T-cell (primary cell): ENCODE data around the gene SH3PXD2B. TPM values are rescaled to one million over a fixed set of nuclear protein-coding genes. Genes with fewer than 3 reads are reported as not detected.

Source experiments
- ATAC-seq, 4 experiments: fragments of 200-7000 bp in 3 of 4; fragments of 150-1000 bp in 1 of 4; cut with Tn5 transposase; replicated peaks in 1 of 4; 1 replicate in 3 of 4; 2 replicates in 1 of 4; pipeline ENCODE4 v1.10.0; 2021; ENCODE audit warnings: moderate library complexity in 3 of 4, mild to moderate bottlenecking in 2 of 4, moderate number of reproducible peaks in 1 of 4
- CTCF ChIA-PET, 2 donors: fragments of 300-600 bp; sonication (Branson Sonifier 250); formaldehyde crosslinking; loops; one replicate each; lab custom pipeline; 2022; ENCODE audit warnings: antibody characterized with exemption in 2 of 2; lab: Charles Lee
- POLR2A ChIA-PET, 2 donors: fragments of 300-600 bp; sonication (Branson Sonifier 250); formaldehyde crosslinking; loops; one replicate each; lab custom pipeline; 2022; ENCODE audit warnings: antibody characterized with exemption in 2 of 2; lab: Charles Lee
- DNase-seq, 35 experiments: peaks; one replicate each; pipeline versions ENCODE4 v3.0.0 to v3.0.0-alpha.2; 2013 to 2023
- H3K27ac ChIP-seq: one replicate; pipeline ENCODE4 v1.5.1; 2013; ENCODE audit warnings: low read length
- H3K27me3 ChIP-seq, 2 experiments: replicated peaks in 1 of 2; 1 replicate in 1 of 2; 2 replicates in 1 of 2; pipeline versions ENCODE4 v1.6.1 to v1.7.0; 2013; ENCODE audit warnings: low read length in 1 of 2, mixed read lengths in 1 of 2; ENCODE audit not compliant: control insufficient read depth in 2 of 2, insufficient read depth in 2 of 2; ENCODE audit errors: extremely low read depth in 1 of 2
- H3K36me3 ChIP-seq, 2 donors: 1 replicate in 1 of 2; 2 replicates in 1 of 2; pipeline versions ENCODE4 v1.6.1 to v1.7.0; 2013; ENCODE audit warnings: low read length in 1 of 2; ENCODE audit not compliant: control insufficient read depth in 2 of 2, insufficient read depth in 1 of 2; ENCODE audit errors: extremely low read depth in 1 of 2
- H3K4me1 ChIP-seq, 2 experiments: 1 replicate in 1 of 2; 2 replicates in 1 of 2; pipeline versions ENCODE4 v1.6.1 to v1.7.0; 2013; ENCODE audit warnings: low read length in 2 of 2, mixed read lengths in 1 of 2; ENCODE audit not compliant: insufficient read depth in 2 of 2, control insufficient read depth in 1 of 2; ENCODE audit errors: extremely low read depth in 1 of 2
- H3K4me3 ChIP-seq, 2 donors: 1 replicate in 1 of 2; 2 replicates in 1 of 2; pipeline versions ENCODE4 v1.5.1 to v1.7.0; 2013; ENCODE audit warnings: mild to moderate bottlenecking in 2 of 2, low read length in 1 of 2, moderate library complexity in 1 of 2; ENCODE audit not compliant: control insufficient read depth in 1 of 2; ENCODE audit errors: extremely low read depth in 1 of 2
- H3K9me3 ChIP-seq: 2 replicates; pipeline ENCODE4 v1.7.0; 2013
- H3K27ac Mint-ChIP-seq, 2 donors: one replicate each; pipeline ENCODE4 v1.8.0; 2020 to 2021; ENCODE audit warnings: mild to moderate bottlenecking in 2 of 2, mixed read lengths in 2 of 2
- H3K27me3 Mint-ChIP-seq, 2 donors: one replicate each; pipeline ENCODE4 v1.8.0; 2021 to 2022; ENCODE audit warnings: mixed read lengths in 2 of 2
- H3K36me3 Mint-ChIP-seq: one replicate; pipeline ENCODE4 v1.8.0; 2021; ENCODE audit warnings: mixed read lengths
- H3K4me1 Mint-ChIP-seq, 3 donors: one replicate each; pipeline ENCODE4 v1.8.0; 2020 to 2022; ENCODE audit warnings: mixed read lengths in 3 of 3, mild to moderate bottlenecking in 1 of 3
- H3K4me3 Mint-ChIP-seq, 3 donors: one replicate each; pipeline ENCODE4 v1.8.0; 2020 to 2022; ENCODE audit warnings: mild to moderate bottlenecking in 3 of 3, mixed read lengths in 3 of 3, moderate library complexity in 3 of 3
- H3K9me3 Mint-ChIP-seq, 3 donors: one replicate each; pipeline ENCODE4 v1.8.0; 2020 to 2022; ENCODE audit warnings: mixed read lengths in 3 of 3
- WGBS: methylation state at CpG from one replicate; pipeline ENCODE4 v1.1.5; 2013; ENCODE audit warnings: missing lambda C conversion rate; ENCODE audit not compliant: insufficient coverage; 5-methylcytosine and 5-hydroxymethylcytosine counted together
- total RNA-seq, 35 experiments: library from RNA in 6 of 35; stranded (reverse) in 6 of 35; fragments of 120-200 nt in 1 of 35; gene quantifications; one replicate each; pipeline versions ENCODE4 v1.2.1 to v1.2.4 and lab custom pipeline; 2013 to 2026

Gene SH3PXD2B
- total RNA-seq, 5 donors from 2014 or later (not counting 1 experiment from before 2014, with no cell fraction given), result 0.15 to 0.69 (median 0.38) TPM

- ATAC-seq (no peak), DNase-seq (peak in 1 of 35 experiments; percentile 9)
- no peaks in the 10 kb centered on the region for H3K4me1 ChIP-seq
- POLR2A ChIA-PET, result no interaction called here
- peaks cover 0 to 3% (median 3%) of the 10 kb centered on the region in 3 donors for H3K9me3 Mint-ChIP-seq
- 82% methylated on average over 6 of the region's 14 CpGs for WGBS
- no peaks in the 10 kb centered on the region for H3K9me3 ChIP-seq
- H3K27me3 Mint-ChIP-seq, result peaks cover 8 to 10% of the 10 kb centered on the region in 2 donors
- H3K4me1 Mint-ChIP-seq, result no peaks in the 10 kb centered on the region
- CTCF ChIA-PET, result no interaction called here
- H3K36me3 Mint-ChIP-seq, result no peaks in the 10 kb centered on the region
- H3K27ac ChIP-seq, result no peak overlapping the region
- H3K36me3 ChIP-seq, result no peaks in the 10 kb centered on the region
- H3K4me3 ChIP-seq, result no peak overlapping the region
- no peak overlapping the region for H3K27ac Mint-ChIP-seq
- H3K4me3 Mint-ChIP-seq, result no peak overlapping the region
- H3K27me3 ChIP-seq, result peaks cover 0 to 23% of the 10 kb centered on the region in 2 experiments
Measured at GRCh38 chr5:172497591-172498255, 43.4 kb upstream of the SH3PXD2B start.

- H3K36me3 ChIP-seq, result no peaks in the 10 kb centered on the region
- no peak overlapping the region for H3K4me3 ChIP-seq
- H3K36me3 Mint-ChIP-seq, result no peaks in the 10 kb centered on the region
- WGBS, result 65% methylated on average over 12 of the region's 12 CpGs
- ChIA-PET POLR2A (no interaction called here), CTCF (no interaction called here)
- H3K4me3 Mint-ChIP-seq, result no peak overlapping the region
- H3K27me3 ChIP-seq, result peaks cover 0 to 26% of the 10 kb centered on the region in 2 experiments
- no peak for ATAC-seq
- no peak overlapping the region for H3K27ac ChIP-seq
- DNase-seq, result peak in 1 of 35 experiments; percentile 12
- H3K4me1 Mint-ChIP-seq, result no peaks in the 10 kb centered on the region
- peaks cover 0 to 3% (median 3%) of the 10 kb centered on the region in 3 donors for H3K9me3 Mint-ChIP-seq
- H3K27me3 Mint-ChIP-seq, result peaks cover 8 to 10% of the 10 kb centered on the region in 2 donors
- H3K27ac Mint-ChIP-seq, result no peak overlapping the region
- H3K9me3 ChIP-seq, result no peaks in the 10 kb centered on the region
- H3K4me1 ChIP-seq, result no peaks in the 10 kb centered on the region
Measured at GRCh38 chr5:172496671-172497371, 42.5 kb upstream of the SH3PXD2B start.

GRCh38 chr5:172494630-172495505 is 40.5 kb upstream of the SH3PXD2B start:
- POLR2A ChIA-PET, result no interaction called here
- peak in 1 of 35 experiments; percentile 19 for DNase-seq
- WGBS, result 66% methylated on average over 8 of the region's 9 CpGs

GRCh38 chr5:172493906-172494305 is 39.6 kb upstream of the SH3PXD2B start:
- H3K4me1 ChIP-seq, result no peaks in the 10 kb centered on the region
- no peak for ATAC-seq
- ChIA-PET CTCF (no interaction called here), POLR2A (interaction anchor here in 1 of 2 donors (0.6 kb wide), 1 partner anchor 123 kb away, joined by 3 read pairs; no protein-coding TSS in a partner anchor)
- no peak for DNase-seq
- no peak overlapping the region for H3K27ac ChIP-seq
- no peaks in the 10 kb centered on the region for H3K36me3 Mint-ChIP-seq
- peaks cover 0 to 3% (median 3%) of the 10 kb centered on the region in 3 donors for H3K9me3 Mint-ChIP-seq
- H3K27me3 ChIP-seq, result peaks cover 0 to 31% of the 10 kb centered on the region in 2 experiments
- no peak overlapping the region for H3K27ac Mint-ChIP-seq
- H3K36me3 ChIP-seq, result no peaks in the 10 kb centered on the region
- WGBS, result 100% methylated on average over 2 of the region's 3 CpGs
- H3K4me1 Mint-ChIP-seq, result no peaks in the 10 kb centered on the region
- H3K27me3 Mint-ChIP-seq, result peaks cover 8 to 10% of the 10 kb centered on the region in 2 donors
- no peak overlapping the region for H3K4me3 ChIP-seq
- no peak overlapping the region for H3K4me3 Mint-ChIP-seq
- no peaks in the 10 kb centered on the region for H3K9me3 ChIP-seq

More at GRCh38 chr5:172494630-172495505, 40.5 kb upstream of the SH3PXD2B start:
- no peak for ATAC-seq
- Mint-ChIP-seq H3K36me3 (no peaks in the 10 kb centered on the region), H3K27ac (no peak overlapping the region), H3K4me3 (no peak overlapping the region), H3K4me1 (no peaks in the 10 kb centered on the region), H3K9me3 (peaks cover 0 to 3% (median 3%) of the 10 kb centered on the region in 3 donors), H3K27me3 (peaks cover 8 to 10% of the 10 kb centered on the region in 2 donors)
- no peak overlapping the region for H3K4me3 ChIP-seq
- CTCF ChIA-PET, result no interaction called here
- H3K36me3 ChIP-seq, result no peaks in the 10 kb centered on the region
- H3K9me3 ChIP-seq, result no peaks in the 10 kb centered on the region
- peaks cover 0 to 27% of the 10 kb centered on the region in 2 experiments for H3K27me3 ChIP-seq
- no peak overlapping the region for H3K27ac ChIP-seq
- H3K4me1 ChIP-seq, result no peaks in the 10 kb centered on the region

- Mint-ChIP-seq H3K27ac (no peak overlapping the region), H3K4me1 (no peaks in the 10 kb centered on the region), H3K36me3 (no peaks in the 10 kb centered on the region), H3K4me3 (no peak overlapping the region), H3K27me3 (peaks cover 8 to 10% of the 10 kb centered on the region in 2 donors), H3K9me3 (peaks cover 0 to 3% (median 3%) of the 10 kb centered on the region in 3 donors)
- no peak overlapping the region for H3K27ac ChIP-seq
- ATAC-seq (no peak), DNase-seq (no peak)
- CTCF ChIA-PET, result no interaction called here
- POLR2A ChIA-PET, result interaction anchor here in 1 of 2 donors (0.6 kb wide), 1 partner anchor 124 kb away, joined by 3 read pairs; no protein-coding TSS in a partner anchor
- H3K4me3 ChIP-seq, result no peak overlapping the region
- H3K27me3 ChIP-seq, result peaks cover 0 to 32% of the 10 kb centered on the region in 2 experiments
- H3K9me3 ChIP-seq, result no peaks in the 10 kb centered on the region
- WGBS, result 93% methylated on average over 3 of the region's 11 CpGs
- no peaks in the 10 kb centered on the region for H3K4me1 ChIP-seq
- no peaks in the 10 kb centered on the region for H3K36me3 ChIP-seq
Measured at GRCh38 chr5:172493461-172493860, 39.1 kb upstream of the SH3PXD2B start.

GRCh38 chr5:172493002-172493401 is 38.7 kb upstream of the SH3PXD2B start:
- POLR2A ChIA-PET, result no interaction called here
- Mint-ChIP-seq H3K27me3 (peaks cover 8 to 13% of the 10 kb centered on the region in 2 donors), H3K36me3 (no peaks in the 10 kb centered on the region), H3K4me3 (no peak overlapping the region), H3K9me3 (peaks cover 0 to 3% (median 3%) of the 10 kb centered on the region in 3 donors), H3K4me1 (no peaks in the 10 kb centered on the region), H3K27ac (no peak overlapping the region)
- Histone ChIP-seq H3K4me3 (no peak overlapping the region), H3K27me3 (peaks cover 0 to 31% of the 10 kb centered on the region in 2 experiments), H3K36me3 (no peaks in the 10 kb centered on the region), H3K4me1 (no peaks in the 10 kb centered on the region), H3K9me3 (no peaks in the 10 kb centered on the region), H3K27ac (no peak overlapping the region)
- CTCF ChIA-PET, result no interaction called here
- DNase-seq (no peak), ATAC-seq (no peak)
- WGBS, result 86% methylated on average over 5 of the region's 7 CpGs
